T-cell (primary cell): ENCODE results near the gene GYS1. TPM values are rescaled to one million over a fixed set of nuclear protein-coding genes. Genes with fewer than 3 reads are reported as not detected.

Experiments used
- ATAC-seq, 4 experiments: fragments of 200-7000 bp in 3 of 4; fragments of 150-1000 bp in 1 of 4; cut with Tn5 transposase; replicated peaks in 1 of 4; 1 replicate in 3 of 4; 2 replicates in 1 of 4; pipeline ENCODE4 v1.10.0; 2021; ENCODE audit warnings: moderate library complexity in 3 of 4, mild to moderate bottlenecking in 2 of 4, moderate number of reproducible peaks in 1 of 4
- CTCF ChIA-PET, 2 donors: fragments of 300-600 bp; sonication (Branson Sonifier 250); formaldehyde crosslinking; loops; one replicate each; lab custom pipeline; 2022; ENCODE audit warnings: antibody characterized with exemption in 2 of 2; lab: Charles Lee
- POLR2A ChIA-PET, 2 donors: fragments of 300-600 bp; sonication (Branson Sonifier 250); formaldehyde crosslinking; loops; one replicate each; lab custom pipeline; 2022; ENCODE audit warnings: antibody characterized with exemption in 2 of 2; lab: Charles Lee
- DNase-seq, 35 experiments: peaks; one replicate each; pipeline versions ENCODE4 v3.0.0 to v3.0.0-alpha.2; 2013 to 2023
- H3K27ac ChIP-seq: one replicate; pipeline ENCODE4 v1.5.1; 2013; ENCODE audit warnings: low read length
- H3K27me3 ChIP-seq, 2 experiments: replicated peaks in 1 of 2; 1 replicate in 1 of 2; 2 replicates in 1 of 2; pipeline versions ENCODE4 v1.6.1 to v1.7.0; 2013; ENCODE audit warnings: low read length in 1 of 2, mixed read lengths in 1 of 2; ENCODE audit not compliant: control insufficient read depth in 2 of 2, insufficient read depth in 2 of 2; ENCODE audit errors: extremely low read depth in 1 of 2
- H3K36me3 ChIP-seq, 2 donors: 1 replicate in 1 of 2; 2 replicates in 1 of 2; pipeline versions ENCODE4 v1.6.1 to v1.7.0; 2013; ENCODE audit warnings: low read length in 1 of 2; ENCODE audit not compliant: control insufficient read depth in 2 of 2, insufficient read depth in 1 of 2; ENCODE audit errors: extremely low read depth in 1 of 2
- H3K4me1 ChIP-seq, 2 experiments: 1 replicate in 1 of 2; 2 replicates in 1 of 2; pipeline versions ENCODE4 v1.6.1 to v1.7.0; 2013; ENCODE audit warnings: low read length in 2 of 2, mixed read lengths in 1 of 2; ENCODE audit not compliant: insufficient read depth in 2 of 2, control insufficient read depth in 1 of 2; ENCODE audit errors: extremely low read depth in 1 of 2
- H3K4me3 ChIP-seq, 2 donors: 1 replicate in 1 of 2; 2 replicates in 1 of 2; pipeline versions ENCODE4 v1.5.1 to v1.7.0; 2013; ENCODE audit warnings: mild to moderate bottlenecking in 2 of 2, low read length in 1 of 2, moderate library complexity in 1 of 2; ENCODE audit not compliant: control insufficient read depth in 1 of 2; ENCODE audit errors: extremely low read depth in 1 of 2
- H3K9me3 ChIP-seq: 2 replicates; pipeline ENCODE4 v1.7.0; 2013
- H3K27ac Mint-ChIP-seq, 2 donors: one replicate each; pipeline ENCODE4 v1.8.0; 2020 to 2021; ENCODE audit warnings: mild to moderate bottlenecking in 2 of 2, mixed read lengths in 2 of 2
- H3K27me3 Mint-ChIP-seq, 2 donors: one replicate each; pipeline ENCODE4 v1.8.0; 2021 to 2022; ENCODE audit warnings: mixed read lengths in 2 of 2
- H3K36me3 Mint-ChIP-seq: one replicate; pipeline ENCODE4 v1.8.0; 2021; ENCODE audit warnings: mixed read lengths
- H3K4me1 Mint-ChIP-seq, 3 donors: one replicate each; pipeline ENCODE4 v1.8.0; 2020 to 2022; ENCODE audit warnings: mixed read lengths in 3 of 3, mild to moderate bottlenecking in 1 of 3
- H3K4me3 Mint-ChIP-seq, 3 donors: one replicate each; pipeline ENCODE4 v1.8.0; 2020 to 2022; ENCODE audit warnings: mild to moderate bottlenecking in 3 of 3, mixed read lengths in 3 of 3, moderate library complexity in 3 of 3
- H3K9me3 Mint-ChIP-seq, 3 donors: one replicate each; pipeline ENCODE4 v1.8.0; 2020 to 2022; ENCODE audit warnings: mixed read lengths in 3 of 3
- WGBS: methylation state at CpG from one replicate; pipeline ENCODE4 v1.1.5; 2013; ENCODE audit warnings: missing lambda C conversion rate; ENCODE audit not compliant: insufficient coverage; 5-methylcytosine and 5-hydroxymethylcytosine counted together
- total RNA-seq, 35 experiments: library from RNA in 6 of 35; stranded (reverse) in 6 of 35; fragments of 120-200 nt in 1 of 35; gene quantifications; one replicate each; pipeline versions ENCODE4 v1.2.1 to v1.2.4 and lab custom pipeline; 2013 to 2026

GYS1 gene
- total RNA-seq, 5 donors from 2014 or later (not counting 1 experiment from before 2014, with no cell fraction given): 28.1 to 58.9 (median 52.4) TPM

DNA sequence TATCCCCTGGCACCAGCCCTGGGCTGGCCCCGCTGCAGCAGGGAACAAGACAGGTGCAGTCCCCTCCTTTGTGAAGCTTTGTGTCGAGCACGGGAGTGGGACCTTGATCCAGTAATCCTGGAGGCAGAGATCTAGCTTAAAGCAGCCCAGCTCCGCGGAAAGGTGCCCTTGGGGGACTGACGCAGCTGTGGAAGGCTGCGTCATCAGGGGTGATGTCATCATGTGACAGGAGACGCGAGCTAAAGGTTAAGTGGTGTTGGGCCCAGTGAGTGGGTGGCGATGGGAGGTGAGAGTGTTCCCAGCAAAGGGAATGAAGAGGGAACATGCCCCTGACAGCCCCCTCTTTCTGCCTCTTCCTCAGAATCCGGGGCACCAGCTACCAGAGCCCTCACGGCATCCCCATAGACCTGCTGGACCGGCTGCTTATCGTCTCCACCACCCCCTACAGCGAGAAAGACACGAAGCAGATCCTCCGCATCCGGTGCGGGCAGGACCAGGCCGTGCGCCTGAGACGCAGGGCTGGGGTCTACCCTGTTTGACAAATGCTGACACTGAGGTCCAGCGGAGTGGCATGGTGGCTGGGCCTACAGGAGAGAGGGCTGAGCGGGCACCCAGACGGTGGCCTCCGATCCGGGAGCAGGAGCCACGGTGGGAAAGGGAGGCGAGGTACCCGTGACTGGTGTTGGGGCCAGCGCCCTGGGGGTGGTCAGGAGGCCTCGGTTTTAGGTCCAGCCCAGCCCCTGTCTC lies 21.2 kb upstream of the GYS1 start:
- Mint-ChIP-seq H3K27ac (no peak overlapping the region), H3K9me3 (no peaks in the 10 kb centered on the region), H3K27me3 (peaks cover 0 to 6% of the 10 kb centered on the region in 2 donors), H3K4me3 (no peak overlapping the region), H3K4me1 (peaks cover 6 to 13% (median 8%) of the 10 kb centered on the region in 3 donors), H3K36me3 (peaks cover 3% of the 10 kb centered on the region)
- 97% methylated on average over 30 of the region's 32 CpGs for WGBS
- H3K27me3 ChIP-seq: peaks cover 0 to 4% of the 10 kb centered on the region in 2 experiments
- H3K4me3 ChIP-seq: no peak overlapping the region
- H3K36me3 ChIP-seq: peaks cover 12 to 22% of the 10 kb centered on the region in 2 donors
- H3K4me1 ChIP-seq: peaks cover 7 to 22% of the 10 kb centered on the region in 2 experiments
- no peak for DNase-seq
- ChIA-PET CTCF (interaction anchor here in 1 of 2 donors (0.9 kb wide), 1 partner anchor 21 kb away, joined by 3 read pairs; the partner anchor contains the start of genes GYS1 and RUVBL2), POLR2A (no interaction called here)
- H3K27ac ChIP-seq: no peak overlapping the region
- no peaks in the 10 kb centered on the region for H3K9me3 ChIP-seq
- ATAC-seq: no peak

DNA sequence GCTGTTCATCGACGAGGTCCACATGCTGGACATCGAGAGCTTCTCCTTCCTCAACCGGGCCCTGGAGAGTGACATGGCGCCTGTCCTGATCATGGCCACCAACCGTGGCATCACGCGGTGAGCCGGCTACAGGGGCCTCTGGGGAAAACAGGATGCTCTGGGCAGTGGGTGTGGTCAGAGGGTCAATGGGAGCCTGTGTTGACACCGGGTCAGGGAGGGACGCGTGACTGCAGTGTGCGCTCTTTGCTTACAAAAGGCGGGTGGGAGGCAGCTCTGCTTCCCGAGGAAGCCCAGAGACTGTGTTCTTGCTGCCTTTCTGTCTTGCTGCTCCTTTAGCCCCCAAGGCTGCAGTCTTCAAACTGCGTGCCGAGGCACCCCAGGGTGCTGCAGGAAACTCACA lies 18.1 kb upstream of the GYS1 start:
- CTCF ChIA-PET: no interaction called here
- 91% methylated on average over 12 of the region's 17 CpGs for WGBS
- no peaks in the 10 kb centered on the region for H3K27me3 Mint-ChIP-seq
- POLR2A ChIA-PET: no interaction called here
- H3K4me1 ChIP-seq: no peaks in the 10 kb centered on the region
- H3K9me3 Mint-ChIP-seq: no peaks in the 10 kb centered on the region
- H3K27ac Mint-ChIP-seq: no peak overlapping the region
- DNase-seq (no peak), ATAC-seq (no peak)
- H3K36me3 Mint-ChIP-seq: peaks cover 8% of the 10 kb centered on the region
- H3K27me3 ChIP-seq: no peaks in the 10 kb centered on the region
- H3K4me1 Mint-ChIP-seq: no peaks in the 10 kb centered on the region
- peaks cover 25 to 27% of the 10 kb centered on the region in 2 donors for H3K36me3 ChIP-seq
- no peak overlapping the region for H3K4me3 ChIP-seq
- no peak overlapping the region for H3K27ac ChIP-seq
- H3K4me3 Mint-ChIP-seq: no peak overlapping the region
- no peaks in the 10 kb centered on the region for H3K9me3 ChIP-seq

DNA sequence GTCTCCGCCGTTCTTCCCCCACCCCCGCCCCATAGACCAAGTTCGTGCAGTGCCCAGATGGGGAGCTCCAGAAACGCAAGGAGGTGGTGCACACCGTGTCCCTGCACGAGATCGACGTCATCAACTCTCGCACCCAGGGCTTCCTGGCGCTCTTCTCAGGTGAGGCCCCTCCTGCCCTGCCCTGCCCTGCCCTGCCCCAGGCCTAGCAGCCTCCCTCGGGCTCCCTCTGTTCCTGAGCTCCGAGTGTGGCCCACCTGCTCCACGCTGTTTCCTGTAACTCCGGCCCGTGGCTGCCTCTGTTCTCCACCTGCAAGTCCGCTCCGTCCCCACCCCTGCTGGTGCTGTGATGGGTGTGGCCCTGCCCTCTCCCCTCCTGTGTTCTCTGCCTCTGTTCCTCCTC lies 17.3 kb upstream of the GYS1 start:
- no peak overlapping the region for H3K4me3 Mint-ChIP-seq
- 94% methylated on average over 13 of the region's 18 CpGs for WGBS
- H3K27ac ChIP-seq: no peak overlapping the region
- H3K36me3 ChIP-seq: peaks cover 26 to 30% of the 10 kb centered on the region in 2 donors
- H3K27me3 Mint-ChIP-seq: no peaks in the 10 kb centered on the region
- ChIA-PET POLR2A (no interaction called here), CTCF (interaction anchor here in 1 of 2 donors (0.6 to 1.0 kb wide), 2 partner anchors 17 to 132 kb away, joined by 3 to 7 read pairs; partner anchors contain the start of genes GYS1 and RUVBL2)
- no peak overlapping the region for H3K27ac Mint-ChIP-seq
- H3K4me3 ChIP-seq: no peak overlapping the region
- no peaks in the 10 kb centered on the region for H3K4me1 ChIP-seq
- no peaks in the 10 kb centered on the region for H3K27me3 ChIP-seq
- H3K9me3 ChIP-seq: no peaks in the 10 kb centered on the region
- DNase-seq: no peak
- H3K9me3 Mint-ChIP-seq: no peaks in the 10 kb centered on the region
- peaks cover 9% of the 10 kb centered on the region for H3K36me3 Mint-ChIP-seq
- no peaks in the 10 kb centered on the region for H3K4me1 Mint-ChIP-seq
- ATAC-seq: no peak

DNA sequence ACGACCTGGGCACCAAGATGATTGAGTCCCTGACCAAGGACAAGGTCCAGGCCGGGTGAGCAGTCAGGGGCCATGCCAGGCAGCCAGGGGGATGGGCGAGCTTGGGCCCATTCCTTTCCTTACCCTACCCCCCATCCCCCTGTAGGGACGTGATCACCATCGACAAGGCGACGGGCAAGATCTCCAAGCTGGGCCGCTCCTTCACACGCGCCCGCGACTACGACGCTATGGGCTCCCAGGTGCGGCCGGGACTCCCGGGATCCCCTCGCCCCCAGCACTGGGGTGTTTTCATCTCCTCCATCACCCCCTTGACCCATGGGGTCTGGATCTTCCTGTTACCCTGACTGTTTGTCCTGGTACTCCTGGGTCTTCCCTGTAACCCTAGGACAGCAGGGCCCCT lies 16.7 kb upstream of the GYS1 start:
- Histone ChIP-seq H3K4me3 (no peak overlapping the region), H3K27ac (no peak overlapping the region), H3K9me3 (no peaks in the 10 kb centered on the region), H3K4me1 (no peaks in the 10 kb centered on the region), H3K27me3 (no peaks in the 10 kb centered on the region), H3K36me3 (peaks cover 23 to 36% of the 10 kb centered on the region in 2 donors)
- Mint-ChIP-seq H3K9me3 (no peaks in the 10 kb centered on the region), H3K27ac (no peak overlapping the region), H3K4me1 (no peaks in the 10 kb centered on the region), H3K4me3 (no peak overlapping the region), H3K36me3 (peaks cover 15% of the 10 kb centered on the region), H3K27me3 (no peaks in the 10 kb centered on the region)
- ATAC-seq (peak in 1 of 4 experiments; percentile 11), DNase-seq (no peak)
- ChIA-PET POLR2A (no interaction called here), CTCF (interaction anchor here in 1 of 2 donors (1.0 kb wide), 1 partner anchor 16 kb away, joined by 3 read pairs; the partner anchor contains the start of genes GYS1 and RUVBL2)
- 96% methylated on average over 18 of the region's 18 CpGs for WGBS

DNA sequence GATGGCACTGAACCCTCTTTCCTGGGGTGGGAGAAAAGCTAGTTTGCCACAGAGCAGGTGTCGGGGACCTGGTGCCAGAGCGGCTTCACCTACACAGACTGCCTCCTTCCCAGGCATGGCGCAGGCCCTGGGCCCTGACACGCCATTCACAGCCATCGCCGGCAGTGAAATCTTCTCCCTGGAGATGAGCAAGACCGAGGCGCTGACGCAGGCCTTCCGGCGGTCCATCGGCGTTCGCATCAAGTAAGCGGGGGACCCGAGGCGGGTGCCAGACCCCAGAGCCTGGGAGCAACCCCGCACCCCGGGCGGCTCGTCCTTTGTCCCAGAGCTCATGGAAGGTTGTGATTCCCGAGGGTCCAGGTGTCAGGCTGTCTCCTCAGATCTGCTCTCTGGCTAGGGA lies 13.8 kb upstream of the GYS1 start:
- no peaks in the 10 kb centered on the region for H3K4me1 ChIP-seq
- H3K27me3 Mint-ChIP-seq: no peaks in the 10 kb centered on the region
- no peaks in the 10 kb centered on the region for H3K27me3 ChIP-seq
- no peak overlapping the region for H3K27ac ChIP-seq
- CTCF ChIA-PET: no interaction called here
- H3K4me1 Mint-ChIP-seq: no peaks in the 10 kb centered on the region
- POLR2A ChIA-PET: no interaction called here
- no peaks in the 10 kb centered on the region for H3K9me3 ChIP-seq
- no peak for DNase-seq
- H3K4me3 ChIP-seq: no peak overlapping the region
- WGBS: 97% methylated on average over 22 of the region's 22 CpGs
- H3K4me3 Mint-ChIP-seq: no peak overlapping the region
- H3K9me3 Mint-ChIP-seq: no peaks in the 10 kb centered on the region
- peaks cover 20% of the 10 kb centered on the region for H3K36me3 Mint-ChIP-seq
- peaks cover 25 to 48% of the 10 kb centered on the region in 2 donors for H3K36me3 ChIP-seq
- no peak overlapping the region for H3K27ac Mint-ChIP-seq
- ATAC-seq: no peak

DNA sequence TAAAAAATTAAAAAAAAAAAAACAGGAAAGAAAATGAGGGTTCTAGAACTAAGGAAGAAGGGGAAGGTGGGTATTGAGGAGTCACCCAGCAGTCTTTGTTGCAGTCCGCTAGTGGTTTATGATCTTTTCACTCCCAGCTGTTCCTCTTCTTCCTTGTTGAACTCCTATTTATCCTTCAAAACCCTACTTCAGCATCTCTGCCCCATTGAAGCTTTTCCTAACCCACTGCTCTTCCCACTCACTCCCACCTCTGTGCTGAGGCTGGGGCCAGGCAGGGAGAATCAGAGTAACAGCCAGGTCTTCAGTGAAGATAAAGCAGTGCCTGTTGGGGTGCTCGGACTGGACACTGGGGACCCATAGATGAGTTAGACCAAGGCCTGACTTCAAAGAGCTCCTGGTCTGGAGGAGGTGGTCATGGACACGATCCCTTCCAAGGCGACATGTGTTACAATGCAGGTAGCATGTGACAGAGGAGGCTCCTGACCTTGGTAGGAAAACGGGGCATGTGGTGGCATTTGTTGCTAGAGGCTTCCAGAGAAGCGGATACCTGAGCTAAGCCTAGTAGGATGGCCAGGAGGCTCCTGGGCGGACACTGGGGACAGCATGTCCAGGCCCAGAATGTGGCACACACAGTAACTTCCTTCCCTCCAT lies 12.0 kb upstream of the GYS1 start:
- Histone ChIP-seq H3K36me3 (peaks cover 13 to 44% of the 10 kb centered on the region in 2 donors), H3K4me1 (no peaks in the 10 kb centered on the region), H3K27ac (no peak overlapping the region), H3K4me3 (no peak overlapping the region), H3K27me3 (no peaks in the 10 kb centered on the region), H3K9me3 (no peaks in the 10 kb centered on the region)
- ChIA-PET POLR2A (interaction anchor here in 1 of 2 donors (0.6 kb wide), 1 partner anchor 99 kb away, joined by 5 read pairs; no protein-coding TSS in a partner anchor), CTCF (no interaction called here)
- 98% methylated on average over 3 of the region's 7 CpGs for WGBS
- DNase-seq: no peak
- Mint-ChIP-seq H3K27me3 (no peaks in the 10 kb centered on the region), H3K36me3 (peaks cover 17% of the 10 kb centered on the region), H3K4me1 (peaks cover 0 to under 1% (median under 1%) of the 10 kb centered on the region in 3 donors), H3K27ac (no peak overlapping the region), H3K9me3 (no peaks in the 10 kb centered on the region), H3K4me3 (no peak overlapping the region)
- no peak for ATAC-seq
